Hepatic stellate cell (primary cell): Measurements from ENCODE around the gene SFTPA2.
"Not testable (repeated sequence)": the region's sequence is repeated elsewhere in the genome, so short reads cannot be mapped to it uniquely, and the experiment has no call there.

Experiments used
- DNase-seq: peaks from one replicate; pipeline ENCODE4 v3.0.0; 2011; ENCODE audit warnings: low spot score

SFTPA2 gene

DNA sequence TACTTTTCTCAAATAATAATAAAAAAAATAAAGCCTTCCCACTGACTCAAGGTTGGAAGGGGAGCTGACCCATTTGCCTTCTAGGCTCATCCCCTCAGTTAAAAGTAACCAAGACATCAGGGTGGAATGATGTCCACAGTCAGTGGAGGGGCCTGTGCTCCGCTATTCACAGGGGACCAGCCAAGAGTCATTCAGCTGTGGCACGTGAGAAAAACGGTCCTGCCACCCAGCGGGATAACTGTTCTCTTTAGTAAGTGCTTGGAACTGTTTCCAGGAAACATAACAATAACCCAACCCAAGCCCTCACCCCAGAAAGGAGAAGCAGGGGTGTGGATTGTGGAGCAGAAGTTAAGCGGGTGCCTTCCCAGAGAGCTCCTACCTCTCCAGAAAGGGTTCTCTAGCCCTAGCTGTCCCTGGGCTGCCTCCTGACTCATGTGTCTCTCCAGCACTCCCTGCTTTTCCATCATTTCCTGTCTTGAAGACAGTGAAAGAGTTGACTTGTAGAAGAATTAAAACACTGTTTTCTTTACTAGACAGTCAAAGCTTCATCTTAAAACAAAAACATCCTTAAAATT, 50.2 kb downstream of the SFTPA2 start:
- not testable (repeated sequence) for DNase-seq

DNA sequence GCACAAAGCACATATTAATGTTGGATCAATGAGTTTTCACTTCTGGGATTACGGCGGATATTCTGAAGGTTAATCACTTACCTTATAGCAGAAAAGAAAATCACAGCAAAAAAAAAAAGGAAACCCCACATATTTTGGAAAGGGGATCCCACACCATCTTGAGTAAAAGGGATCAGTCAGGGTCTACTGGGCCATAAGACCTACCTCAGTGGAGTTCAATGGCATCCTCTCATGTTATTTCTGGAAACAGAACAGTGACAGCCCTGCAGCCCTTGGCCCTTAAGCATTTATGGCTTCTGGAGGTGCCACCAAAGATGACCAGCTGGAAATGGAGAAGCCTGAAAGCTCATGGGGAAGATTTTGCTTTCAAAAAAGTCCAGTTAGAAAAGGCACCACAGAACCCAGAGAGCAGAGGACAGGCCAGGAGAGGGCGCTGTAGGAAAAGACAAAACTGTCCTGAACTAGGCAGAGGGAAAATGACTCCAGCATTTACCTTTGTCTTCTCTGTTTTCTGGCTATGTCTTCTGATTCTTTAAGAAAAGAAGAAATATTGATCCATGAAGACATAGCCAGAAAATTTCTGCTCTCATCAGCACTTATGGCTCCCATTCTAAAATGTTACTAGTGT, 50.8 kb downstream of the SFTPA2 start:
- not testable (repeated sequence) for DNase-seq

DNA sequence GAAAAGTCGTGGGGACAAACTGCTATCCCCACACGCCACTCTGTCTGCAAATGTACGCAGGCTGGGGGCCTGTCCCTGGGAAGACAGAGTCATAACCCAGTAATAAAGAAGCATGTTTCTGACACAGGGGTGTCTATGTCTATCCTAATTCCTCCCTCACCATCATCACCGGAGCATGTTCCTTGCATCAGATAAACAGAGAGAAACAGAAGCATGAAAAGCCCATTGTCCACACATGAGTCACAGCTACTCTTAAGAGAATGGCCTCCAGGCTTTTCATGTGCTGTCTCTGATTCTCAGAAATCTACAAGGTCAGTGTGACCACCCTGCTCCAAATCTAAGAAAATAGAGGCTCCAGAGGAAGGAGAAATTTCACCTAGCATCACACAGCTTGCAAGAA, 52.0 kb downstream of the SFTPA2 start:
- not testable (repeated sequence) for DNase-seq

DNA sequence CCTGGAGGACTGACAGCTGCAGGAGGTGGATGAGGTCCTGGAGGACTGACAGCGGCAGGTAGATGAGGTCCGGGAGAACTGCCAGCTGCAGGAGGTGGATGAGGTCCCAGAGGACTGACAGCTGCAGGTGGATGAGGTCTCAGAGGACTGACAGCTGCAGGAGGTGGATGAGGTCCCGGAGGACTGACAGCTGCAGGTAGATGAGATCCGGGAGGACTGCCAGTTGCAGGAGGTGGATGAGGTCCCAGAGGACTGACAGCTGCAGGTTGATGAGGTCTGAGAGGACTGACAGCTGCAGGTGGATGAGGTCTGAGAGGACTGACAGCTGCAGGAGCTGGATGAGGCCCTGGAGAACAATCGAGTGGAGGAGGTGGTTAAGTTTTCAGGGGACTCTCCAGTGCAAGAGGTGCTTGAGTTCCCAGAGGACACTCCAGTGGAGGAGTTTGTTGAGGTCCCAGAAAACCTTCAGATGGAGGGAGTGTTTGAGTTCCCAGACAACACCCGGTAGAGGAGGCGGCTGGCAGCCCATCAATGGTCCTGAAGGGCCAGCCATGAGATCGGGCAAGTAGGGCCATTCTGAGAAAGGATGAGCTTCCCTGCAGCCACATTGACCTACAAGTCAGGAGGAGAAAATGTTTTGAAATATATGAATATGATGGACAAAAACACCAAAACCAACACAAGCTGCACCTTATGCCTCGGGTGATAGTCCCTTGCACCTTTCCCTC, 52.6 kb downstream of the SFTPA2 start:
- no peak for DNase-seq
